Ovary (tissue), 3 donors: ENCODE data around the gene EXOC6B.

Source experiments
- EP300 ChIP-seq: sonication (generic); formaldehyde crosslinking; IDR thresholded peaks from one replicate; pipeline ENCODE4 v1.6.1; 2017; ENCODE audit warnings: antibody characterized with exemption
- TF ChIP-seq, protein P1 (sequence below), 3 donors: fragments of 450-650 bp in 2 of 3; fragments of 200-600 bp in 1 of 3; IDR thresholded peaks; one replicate each; pipeline versions ENCODE4 v1.5.1 to v1.8.0; 2016 to 2022; ENCODE audit warnings: antibody characterized with exemption in 3 of 3, mild to moderate bottlenecking in 1 of 3
- donor health status: DM: no; HTN: no; CAD: no.

DNA sequence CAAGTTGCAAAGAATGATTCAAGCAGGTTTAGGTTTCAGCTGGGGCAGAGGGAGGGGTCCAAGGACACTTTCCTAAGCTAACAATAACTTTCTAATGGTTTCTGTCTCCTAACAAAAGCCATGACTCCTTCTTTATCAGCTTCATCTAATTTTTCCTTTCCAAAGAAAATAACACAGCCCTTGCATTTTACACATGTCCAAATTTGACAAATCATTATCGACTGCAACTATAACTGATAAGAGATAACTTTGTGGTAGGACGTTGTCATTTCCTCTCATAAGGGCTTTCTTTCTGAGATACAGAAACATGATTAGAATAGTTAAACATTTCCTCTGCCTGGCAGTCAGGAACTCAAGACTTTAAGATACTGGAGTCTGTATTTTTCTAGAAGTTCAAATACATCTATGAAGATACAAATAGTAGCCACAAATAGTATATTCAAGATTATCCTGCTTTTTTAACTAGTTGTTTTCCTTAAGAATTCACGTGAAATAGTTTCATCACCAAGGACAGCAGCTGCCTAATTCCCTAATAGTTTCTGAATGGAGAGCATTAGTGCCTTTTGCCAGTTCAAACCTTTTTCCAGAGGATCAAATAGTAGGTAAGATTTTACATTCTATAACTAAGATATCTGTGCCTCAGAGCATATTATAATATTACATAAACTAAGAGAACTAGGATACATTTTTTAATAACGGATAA, 263.2 kb downstream of the EXOC6B start:
- TF ChIP-seq, protein P1, sequence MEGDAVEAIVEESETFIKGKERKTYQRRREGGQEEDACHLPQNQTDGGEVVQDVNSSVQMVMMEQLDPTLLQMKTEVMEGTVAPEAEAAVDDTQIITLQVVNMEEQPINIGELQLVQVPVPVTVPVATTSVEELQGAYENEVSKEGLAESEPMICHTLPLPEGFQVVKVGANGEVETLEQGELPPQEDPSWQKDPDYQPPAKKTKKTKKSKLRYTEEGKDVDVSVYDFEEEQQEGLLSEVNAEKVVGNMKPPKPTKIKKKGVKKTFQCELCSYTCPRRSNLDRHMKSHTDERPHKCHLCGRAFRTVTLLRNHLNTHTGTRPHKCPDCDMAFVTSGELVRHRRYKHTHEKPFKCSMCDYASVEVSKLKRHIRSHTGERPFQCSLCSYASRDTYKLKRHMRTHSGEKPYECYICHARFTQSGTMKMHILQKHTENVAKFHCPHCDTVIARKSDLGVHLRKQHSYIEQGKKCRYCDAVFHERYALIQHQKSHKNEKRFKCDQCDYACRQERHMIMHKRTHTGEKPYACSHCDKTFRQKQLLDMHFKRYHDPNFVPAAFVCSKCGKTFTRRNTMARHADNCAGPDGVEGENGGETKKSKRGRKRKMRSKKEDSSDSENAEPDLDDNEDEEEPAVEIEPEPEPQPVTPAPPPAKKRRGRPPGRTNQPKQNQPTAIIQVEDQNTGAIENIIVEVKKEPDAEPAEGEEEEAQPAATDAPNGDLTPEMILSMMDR (IDR thresholded peaks at IDR 0.05) = no peak
- no peak for TF ChIP-seq EP300
